Suppressor macrophage treated with lipopolysaccharide for 1 hour (primary cell): ENCODE measurements around the gene PYGO1.
"Not testable (repeated sequence)": the region's sequence is repeated elsewhere in the genome, so short reads cannot be mapped to it uniquely, and the experiment has no call there.

Experiments
- DNase-seq, 3 donors: peaks; one replicate each; pipeline ENCODE4 v3.0.0-alpha.2; 2020 to 2022

Gene PYGO1

DNA sequence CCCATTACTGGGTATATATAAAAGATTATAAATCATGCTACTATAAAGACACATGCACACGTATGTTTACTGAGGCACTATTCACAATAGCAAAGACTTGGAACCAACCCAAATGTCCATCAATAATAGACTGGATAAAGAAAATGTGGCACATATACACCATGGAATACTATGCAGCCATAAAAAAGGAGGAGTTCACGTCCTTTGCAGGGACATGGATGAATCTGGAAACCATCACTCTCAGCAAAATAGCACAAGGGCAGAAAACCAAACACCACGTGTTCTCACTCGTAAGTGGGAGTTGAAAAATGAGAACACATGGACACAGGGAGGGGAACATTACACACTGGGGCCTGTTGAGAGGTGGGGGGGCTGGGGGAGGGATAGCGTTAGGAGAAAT lies 82.7 kb downstream of the PYGO1 start:
- DNase-seq: not testable (repeated sequence)

- no peak for DNase-seq
Observed at GRCh38 chr15:55499151-55499550, 89.0 kb downstream of the PYGO1 start.

- DNase-seq: peak; percentile 84 to 91 (median 91)
Observed at GRCh38 chr15:55498109-55498938, 89.8 kb downstream of the PYGO1 start.

DNA sequence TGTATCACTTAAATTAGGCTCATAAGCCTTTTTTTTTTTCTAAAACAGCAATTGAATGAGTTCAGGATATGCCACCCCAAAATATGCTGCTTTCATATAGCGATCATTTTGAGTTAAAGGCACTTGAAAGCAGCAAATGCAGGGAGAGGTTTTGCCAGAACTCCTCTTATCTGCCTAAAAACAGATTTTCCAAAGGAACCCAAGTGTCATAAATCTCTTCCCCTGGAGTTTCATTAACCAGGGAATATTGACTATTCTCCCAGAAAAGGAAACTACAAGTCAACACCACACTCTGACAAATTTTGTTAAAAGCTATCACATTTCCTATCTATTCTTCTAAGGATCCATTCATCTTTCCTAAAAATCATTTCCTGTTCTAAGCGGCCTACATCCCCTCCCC lies 91.4 kb downstream of the PYGO1 start:
- no peak for DNase-seq

GRCh38 chr15:55494931-55495330 lies 93.2 kb downstream of the PYGO1 start:
- DNase-seq: peak; percentile 54 to 73 (median 69)

DNA sequence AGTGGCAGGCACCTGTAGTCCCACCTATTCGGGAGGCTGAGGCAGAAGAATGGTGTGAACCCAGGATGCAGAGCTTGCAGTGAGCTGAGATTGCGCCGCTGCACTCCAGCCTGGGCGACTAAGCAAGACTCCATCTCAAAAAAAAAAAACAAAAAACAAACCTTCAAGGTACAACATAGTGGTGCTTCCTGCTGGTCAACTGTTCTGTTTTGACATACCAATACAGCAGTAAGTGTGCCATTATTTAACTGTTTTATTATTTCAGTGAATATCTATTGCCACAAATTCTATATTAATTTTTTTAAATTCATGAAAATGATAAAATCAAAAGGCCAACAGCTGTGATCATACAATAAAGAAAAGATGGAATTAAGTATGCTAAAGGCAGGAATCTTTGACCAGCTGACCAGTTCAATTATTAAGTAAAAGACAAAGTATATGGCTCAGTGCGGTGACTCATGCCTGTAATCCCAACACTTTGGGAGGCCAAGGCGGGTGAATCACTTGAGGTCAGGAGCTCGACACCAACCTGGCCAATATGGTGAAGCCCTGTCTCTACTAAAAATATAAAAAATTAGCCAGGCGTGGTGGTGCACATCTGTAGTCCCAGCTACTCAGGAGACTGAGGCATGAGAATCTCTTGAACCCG lies 99.1 kb downstream of the PYGO1 start:
- peak; percentile 8 to 36 (median 23) for DNase-seq
